Adrenal gland (tissue), 5 donors: ENCODE measurements around the gene SARM1.

ENCODE experiments used
- CTCF ChIP-seq, 6 experiments: fragments of 450-650 bp in 4 of 6; fragments of 200-600 bp in 2 of 6; sonication (generic) in 1 of 6; IDR thresholded peaks; 1 replicate in 5 of 6; 2 replicates in 1 of 6; pipeline versions ENCODE4 v1.5.1 to v1.8.0; 2016 to 2021; ENCODE audit warnings: antibody characterized with exemption in 6 of 6, mild to moderate bottlenecking in 2 of 6, moderate library complexity in 1 of 6
- POLR2A ChIP-seq, 2 donors: fragments of 450-650 bp; IDR thresholded peaks; one replicate each; pipeline ENCODE4 v1.6.1; 2017; ENCODE audit warnings: antibody characterized with exemption in 2 of 2, mild to moderate bottlenecking in 2 of 2, moderate library complexity in 1 of 2
- donor health status: DM: no; HTN: no; CAD: no.

- TF ChIP-seq CTCF (IDR thresholded peaks at IDR 0.05): no peak
- TF ChIP-seq POLR2A (IDR thresholded peaks at IDR 0.05): no peak
Measured at GRCh38 chr17:28350271-28350670, 21.2 kb upstream of the SARM1 start.
